ENCODE data around the gene RPS16.

DNA sequence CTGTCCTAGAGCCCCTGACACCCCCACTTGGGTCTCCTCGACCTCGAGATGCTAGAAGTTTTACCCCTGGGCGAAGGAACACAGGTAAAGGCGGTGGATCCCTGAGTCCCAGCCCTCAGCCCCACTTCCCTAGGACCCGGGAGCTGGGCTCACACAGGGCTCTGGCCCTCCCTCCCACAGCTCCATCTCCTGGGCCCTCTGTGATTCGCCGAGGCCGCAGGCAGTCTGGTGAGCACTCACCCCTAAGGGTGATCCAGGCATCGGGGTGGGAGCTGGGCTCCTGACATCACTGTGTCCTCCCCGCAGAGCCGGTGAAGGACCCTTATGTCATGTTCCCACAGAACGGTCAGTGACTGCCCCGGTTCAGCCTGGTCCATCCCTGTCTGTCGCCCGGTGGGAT, 15.0 kb downstream of the RPS16 start:
- TF ChIP-seq, protein P1, sequence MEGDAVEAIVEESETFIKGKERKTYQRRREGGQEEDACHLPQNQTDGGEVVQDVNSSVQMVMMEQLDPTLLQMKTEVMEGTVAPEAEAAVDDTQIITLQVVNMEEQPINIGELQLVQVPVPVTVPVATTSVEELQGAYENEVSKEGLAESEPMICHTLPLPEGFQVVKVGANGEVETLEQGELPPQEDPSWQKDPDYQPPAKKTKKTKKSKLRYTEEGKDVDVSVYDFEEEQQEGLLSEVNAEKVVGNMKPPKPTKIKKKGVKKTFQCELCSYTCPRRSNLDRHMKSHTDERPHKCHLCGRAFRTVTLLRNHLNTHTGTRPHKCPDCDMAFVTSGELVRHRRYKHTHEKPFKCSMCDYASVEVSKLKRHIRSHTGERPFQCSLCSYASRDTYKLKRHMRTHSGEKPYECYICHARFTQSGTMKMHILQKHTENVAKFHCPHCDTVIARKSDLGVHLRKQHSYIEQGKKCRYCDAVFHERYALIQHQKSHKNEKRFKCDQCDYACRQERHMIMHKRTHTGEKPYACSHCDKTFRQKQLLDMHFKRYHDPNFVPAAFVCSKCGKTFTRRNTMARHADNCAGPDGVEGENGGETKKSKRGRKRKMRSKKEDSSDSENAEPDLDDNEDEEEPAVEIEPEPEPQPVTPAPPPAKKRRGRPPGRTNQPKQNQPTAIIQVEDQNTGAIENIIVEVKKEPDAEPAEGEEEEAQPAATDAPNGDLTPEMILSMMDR (CRISPR knock-in tag; IDR thresholded peaks at IDR 0.05) = no peak
- TF ChIP-seq, protein P2, sequence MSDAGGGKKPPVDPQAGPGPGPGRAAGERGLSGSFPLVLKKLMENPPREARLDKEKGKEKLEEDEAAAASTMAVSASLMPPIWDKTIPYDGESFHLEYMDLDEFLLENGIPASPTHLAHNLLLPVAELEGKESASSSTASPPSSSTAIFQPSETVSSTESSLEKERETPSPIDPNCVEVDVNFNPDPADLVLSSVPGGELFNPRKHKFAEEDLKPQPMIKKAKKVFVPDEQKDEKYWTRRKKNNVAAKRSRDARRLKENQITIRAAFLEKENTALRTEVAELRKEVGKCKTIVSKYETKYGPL (CRISPR knock-in tag; IDR thresholded peaks at IDR 0.05) = no peak
- TF ChIP-seq ZNF660 (CRISPR knock-in tag; IDR thresholded peaks at IDR 0.05; ENCODE audit: borderline replicate concordance, low read depth) = no peak
- no peak for TF ChIP-seq UBTF (CRISPR knock-in tag; IDR thresholded peaks at IDR 0.05)
- TF ChIP-seq ZNF572 (CRISPR knock-in tag; IDR thresholded peaks at IDR 0.05) = no peak
- TF ChIP-seq TBP (CRISPR knock-in tag; IDR thresholded peaks at IDR 0.05) = no peak
- TF ChIP-seq, protein P3, sequence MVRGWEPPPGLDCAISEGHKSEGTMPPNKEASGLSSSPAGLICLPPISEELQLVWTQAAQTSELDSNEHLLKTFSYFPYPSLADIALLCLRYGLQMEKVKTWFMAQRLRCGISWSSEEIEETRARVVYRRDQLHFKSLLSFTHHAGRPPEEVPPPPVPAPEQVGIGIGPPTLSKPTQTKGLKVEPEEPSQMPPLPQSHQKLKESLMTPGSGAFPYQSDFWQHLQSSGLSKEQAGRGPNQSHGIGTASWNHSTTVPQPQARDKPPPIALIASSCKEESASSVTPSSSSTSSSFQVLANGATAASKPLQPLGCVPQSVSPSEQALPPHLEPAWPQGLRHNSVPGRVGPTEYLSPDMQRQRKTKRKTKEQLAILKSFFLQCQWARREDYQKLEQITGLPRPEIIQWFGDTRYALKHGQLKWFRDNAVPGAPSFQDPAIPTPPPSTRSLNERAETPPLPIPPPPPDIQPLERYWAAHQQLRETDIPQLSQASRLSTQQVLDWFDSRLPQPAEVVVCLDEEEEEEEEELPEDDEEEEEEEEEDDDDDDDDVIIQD (CRISPR knock-in tag; IDR thresholded peaks at IDR 0.05; ENCODE audit: low read depth) = no peak
- TF ChIP-seq POLR2A (IDR thresholded peaks at IDR 0.05; ENCODE audit: insufficient read depth in 1 of 2, low read depth in 2 of 2, low read length in 2 of 2) = no peak

Data from HepG2 (cell line).